ENCODE data around the gene EXOC4.

EXOC4 gene

GRCh38 chr7:133540096-133540860 lies 287.4 kb downstream of the EXOC4 start:
- no peak for DNase-seq (ENCODE audit: low read depth)

DNA sequence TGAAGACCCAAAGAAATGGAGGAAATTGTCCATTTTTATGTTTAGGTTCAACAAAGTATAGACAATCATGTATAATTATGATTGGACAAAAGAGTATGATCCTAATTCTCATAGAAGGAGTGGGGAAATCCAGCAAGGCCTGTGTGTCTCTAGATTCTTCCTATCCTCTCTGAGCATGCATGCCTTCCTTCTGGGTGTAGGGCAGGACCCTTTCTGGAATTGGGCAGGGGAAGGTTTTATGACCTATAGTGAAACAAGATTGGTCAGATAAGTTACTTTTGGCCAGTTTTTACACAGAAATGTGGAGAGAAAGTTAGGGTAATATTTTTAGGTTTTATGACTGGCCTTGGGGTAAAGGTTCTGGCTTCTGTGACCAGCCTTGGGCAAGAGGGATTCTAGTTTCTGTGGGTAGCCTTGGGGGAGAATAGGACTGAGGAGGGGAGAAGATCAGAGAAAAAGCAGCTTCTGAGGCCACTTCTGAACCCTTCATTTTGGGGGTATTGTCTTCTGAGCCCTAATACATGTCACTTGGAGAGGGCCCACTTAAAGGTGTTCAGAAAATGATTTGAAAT lies 289.4 kb downstream of the EXOC4 start:
- DNase-seq (ENCODE audit: low read depth): no peak

- DNase-seq (ENCODE audit: low read depth): no peak
These were observed 290.8 kb downstream of the EXOC4 start for GRCh38 chr7:133543657-133544056.

DNA sequence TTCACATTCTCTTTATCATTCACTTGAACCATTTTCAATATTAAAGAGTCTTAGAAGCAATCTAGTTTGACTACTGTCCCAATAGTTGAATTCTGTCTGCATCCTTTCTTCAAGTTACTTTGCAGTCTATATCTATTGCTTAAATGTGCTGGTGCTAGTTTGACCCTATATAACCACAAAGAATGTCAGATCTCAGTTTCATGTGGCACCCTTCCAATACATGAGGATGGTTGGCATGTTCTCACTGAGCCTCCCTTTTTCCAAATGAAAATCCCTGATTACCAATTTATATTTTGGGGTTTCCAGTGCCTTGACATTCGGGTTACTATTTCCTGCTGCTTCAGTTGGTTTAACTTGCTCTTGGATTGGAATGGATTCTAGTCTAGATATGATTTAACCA lies 292.7 kb downstream of the EXOC4 start:
- no peak for DNase-seq (ENCODE audit: low read depth)

DNA sequence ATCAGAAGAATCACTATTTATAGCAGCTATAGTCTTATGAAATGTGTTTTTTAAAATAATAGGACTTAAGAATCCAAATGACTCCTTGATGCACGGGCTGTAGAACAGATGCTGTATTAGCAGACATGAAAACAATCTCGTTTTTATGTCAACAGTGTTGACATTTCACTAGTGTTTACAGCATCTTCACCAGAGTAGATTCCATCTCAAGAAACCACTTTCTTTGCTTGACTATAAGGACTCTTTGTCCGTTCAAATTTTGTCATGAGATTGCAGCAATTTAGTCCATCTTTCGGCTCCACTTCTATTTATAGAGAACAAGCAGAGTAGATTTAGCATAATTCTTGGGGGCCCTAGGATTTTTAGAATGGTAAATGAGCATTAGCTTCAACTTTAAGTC lies 295.1 kb downstream of the EXOC4 start:
- DNase-seq (ENCODE audit: low read depth): no peak

DNA sequence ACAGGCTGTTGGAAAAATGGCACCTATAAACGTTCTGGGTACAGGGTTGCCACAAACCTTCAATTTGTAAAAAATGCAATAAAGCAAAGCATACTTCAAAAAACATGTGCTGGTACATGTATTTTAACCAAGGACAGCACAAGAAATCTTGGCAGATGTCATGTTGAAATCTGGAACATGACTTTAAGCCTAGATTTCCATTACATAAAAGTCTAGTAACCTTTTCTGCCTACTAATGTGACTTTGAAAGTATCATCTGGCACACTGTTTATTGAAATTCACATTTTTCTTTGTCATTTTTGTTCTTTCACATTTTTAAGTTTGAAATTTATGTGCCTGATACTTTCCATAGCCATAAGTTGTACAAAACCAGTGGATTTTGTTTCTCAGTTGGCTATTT lies 296.8 kb downstream of the EXOC4 start:
- no peak for DNase-seq (ENCODE audit: low read depth)

DNA sequence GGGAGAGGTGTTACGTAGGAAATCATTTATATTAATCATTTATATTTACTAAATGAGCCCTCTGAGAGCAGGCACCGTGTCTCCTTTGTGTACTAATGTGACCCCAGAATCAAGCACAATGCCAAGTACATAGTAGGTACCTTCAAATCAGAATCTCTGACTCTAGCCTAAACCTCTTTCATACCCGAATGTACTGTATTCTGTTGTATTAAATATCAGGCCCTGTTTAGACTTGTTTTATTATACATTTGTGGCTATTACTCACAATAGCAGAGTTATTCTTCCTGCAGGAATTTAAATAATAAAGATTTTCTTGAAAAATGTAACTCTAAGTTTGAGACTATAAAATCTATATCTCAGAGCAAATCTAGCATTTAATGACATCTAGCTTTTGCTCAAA lies 297.3 kb downstream of the EXOC4 start:
- DNase-seq (ENCODE audit: low read depth): no peak

DNA sequence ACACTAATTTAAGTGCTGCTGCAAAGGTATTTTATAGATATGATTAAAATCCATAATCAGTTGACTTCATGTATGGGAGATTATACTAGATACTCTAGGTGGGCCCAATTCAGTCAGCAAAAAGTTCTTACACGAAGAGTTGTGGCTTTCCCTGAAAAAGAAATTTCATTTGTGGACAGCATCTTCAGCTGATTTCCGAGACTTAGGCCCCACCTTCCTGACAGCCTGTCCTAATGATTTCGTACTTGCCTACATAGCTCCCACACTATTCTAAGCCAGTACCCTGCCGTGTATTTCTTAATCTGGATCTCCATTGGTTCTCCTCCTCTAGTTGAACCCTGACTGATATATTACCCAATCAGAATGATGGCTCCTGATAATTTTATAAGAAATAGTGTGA lies 297.9 kb downstream of the EXOC4 start:
- DNase-seq (ENCODE audit: low read depth): no peak

DNA sequence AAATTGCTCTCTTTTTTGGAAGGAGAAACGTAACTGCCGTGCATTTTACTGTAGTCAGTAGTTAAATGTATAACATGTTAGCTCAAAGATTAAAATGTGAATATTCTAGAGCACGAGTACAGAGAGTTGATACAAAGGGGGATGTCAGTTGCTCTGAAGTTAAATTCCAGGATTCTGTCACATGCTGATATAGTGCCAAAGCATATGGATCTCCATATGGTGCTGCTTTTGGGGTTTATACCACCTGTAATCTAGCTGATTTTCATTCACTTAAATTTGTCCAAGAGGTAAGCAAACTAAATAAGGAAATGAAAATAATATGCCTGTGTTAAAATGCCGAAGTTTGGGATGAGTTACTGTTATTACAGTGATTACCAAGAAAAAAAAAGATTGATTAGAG lies 298.6 kb downstream of the EXOC4 start:
- no peak for DNase-seq (ENCODE audit: low read depth)

- DNase-seq (ENCODE audit: low read depth): no peak
These were observed 299.2 kb downstream of the EXOC4 start for GRCh38 chr7:133552079-133552478.

GRCh38 chr7:133554330-133554729 lies 301.5 kb downstream of the EXOC4 start:
- DNase-seq (ENCODE audit: low read depth): no peak

DNA sequence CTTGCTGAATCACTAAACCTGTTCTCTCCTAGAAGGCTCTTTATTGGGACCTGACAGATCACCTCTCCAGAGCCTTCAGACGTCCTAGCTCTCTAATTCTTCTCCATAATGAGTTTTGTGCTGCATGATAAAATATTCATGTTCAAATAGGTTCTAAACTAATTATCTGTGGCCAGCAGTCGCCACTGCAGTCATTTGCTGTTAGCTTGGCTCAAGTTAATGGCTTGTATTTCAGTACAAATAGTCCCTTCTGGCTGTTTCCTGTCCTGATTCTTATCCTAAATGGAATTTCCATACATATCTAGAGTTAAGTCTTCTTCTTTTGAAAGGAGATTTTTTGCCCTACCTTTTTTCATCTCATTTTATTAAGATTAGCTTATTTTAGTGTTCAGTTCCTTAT lies 303.2 kb downstream of the EXOC4 start:
- no peak for DNase-seq (ENCODE audit: low read depth)

GRCh38 chr7:133556553-133556952 lies 303.7 kb downstream of the EXOC4 start:
- no peak for DNase-seq (ENCODE audit: low read depth)

GRCh38 chr7:133560900-133561299 lies 308.0 kb downstream of the EXOC4 start:
- DNase-seq (ENCODE audit: low read depth): no peak

- no peak for DNase-seq (ENCODE audit: low read depth)
These were observed 308.5 kb downstream of the EXOC4 start for GRCh38 chr7:133561396-133561795.

- no peak for DNase-seq (ENCODE audit: low read depth)
These were observed 309.7 kb downstream of the EXOC4 start for GRCh38 chr7:133562621-133563020.

DNA sequence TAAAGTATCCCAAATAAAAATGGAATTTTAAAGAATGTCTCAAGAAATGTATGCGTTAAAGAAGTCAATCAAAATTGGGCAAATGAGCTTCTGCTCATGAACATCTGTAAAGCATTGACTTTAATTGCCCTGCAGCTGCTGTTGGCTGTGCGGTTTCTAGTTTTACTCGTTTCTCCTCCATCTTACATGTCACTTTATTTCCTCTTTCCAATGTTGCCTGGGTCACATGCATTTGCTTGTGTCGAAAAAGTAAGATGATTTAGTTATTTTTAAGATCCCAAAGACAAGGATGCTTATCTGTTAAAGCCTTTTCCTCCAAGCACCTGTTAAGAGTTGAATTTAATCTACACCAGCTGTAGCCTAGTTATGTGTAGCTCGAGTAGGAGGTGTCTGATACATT lies 310.4 kb downstream of the EXOC4 start:
- DNase-seq (ENCODE audit: low read depth): no peak

GRCh38 chr7:133564484-133564883 lies 311.6 kb downstream of the EXOC4 start:
- DNase-seq (ENCODE audit: low read depth): no peak

GRCh38 chr7:133568544-133568943 lies 315.7 kb downstream of the EXOC4 start:
- DNase-seq (ENCODE audit: low read depth): no peak

GRCh38 chr7:133570321-133570720 lies 317.4 kb downstream of the EXOC4 start:
- no peak for DNase-seq (ENCODE audit: low read depth)

- DNase-seq (ENCODE audit: low read depth): no peak
These were observed 318.2 kb downstream of the EXOC4 start for GRCh38 chr7:133571076-133571475.

- no peak for DNase-seq (ENCODE audit: low read depth)
These were observed 319.2 kb downstream of the EXOC4 start for GRCh38 chr7:133572087-133572486.

GRCh38 chr7:133572843-133573242 lies 320.0 kb downstream of the EXOC4 start:
- no peak for DNase-seq (ENCODE audit: low read depth)
